Activated CD4-positive, alpha-beta T cell treated with anti-CD3 and anti-CD28 coated beads, Interleukin-2, amount 10 ng/mL, durations not matched to agents 7 days and 5 days (primary cell): ENCODE measurements around the gene BAZ1B. TPM values are rescaled to one million over a fixed set of nuclear protein-coding genes. Genes with fewer than 3 reads are reported as not detected.
"Not testable (repeated sequence)": the region's sequence is repeated elsewhere in the genome, so short reads cannot be mapped to it uniquely, and the experiment has no call there.

Experiments used
- CTCF ChIA-PET: fragments of 350-600 bp; sonication (Branson Sonifier 250); formaldehyde crosslinking; loops from one replicate; lab custom pipeline; 2021; ENCODE audit warnings: antibody characterized with exemption; lab: Charles Lee
- POLR2A ChIA-PET: fragments of 350-600 bp; sonication (Branson Sonifier 250); formaldehyde crosslinking; loops from one replicate; lab custom pipeline; 2021; ENCODE audit warnings: antibody characterized with exemption; lab: Charles Lee
- DNase-seq: peaks from one replicate; pipeline ENCODE4 v3.0.0-alpha.2; 2020
- H3K27ac Mint-ChIP-seq: one replicate; pipeline ENCODE4 v1.8.0; 2021; ENCODE audit warnings: mild to moderate bottlenecking, moderate library complexity, mixed read lengths
- H3K27me3 Mint-ChIP-seq: one replicate; pipeline ENCODE4 v1.8.0; 2021; ENCODE audit warnings: mixed read lengths
- H3K36me3 Mint-ChIP-seq: one replicate; pipeline ENCODE4 v1.8.0; 2021; ENCODE audit warnings: low read depth, mixed read lengths
- H3K4me1 Mint-ChIP-seq: one replicate; pipeline ENCODE4 v1.8.0; 2021; ENCODE audit warnings: mixed read lengths
- H3K4me3 Mint-ChIP-seq: one replicate; pipeline ENCODE4 v1.8.0; 2021; ENCODE audit warnings: mild to moderate bottlenecking, moderate library complexity, mixed read lengths
- H3K9me3 Mint-ChIP-seq: one replicate; pipeline ENCODE4 v1.8.0; 2021; ENCODE audit warnings: mixed read lengths
- total RNA-seq, 2 experiments: library from RNA; stranded (reverse); gene quantifications; one replicate each; pipeline ENCODE4 v1.2.3, GENCODE V29; 2021

The BAZ1B gene
- total RNA-seq, 2 experiments from 2014 or later = 96.5 to 103 TPM

- Mint-ChIP-seq H3K27me3 (peaks cover 3% of the 10 kb centered on the region), H3K27ac (no peak overlapping the region), H3K9me3 (no peaks in the 10 kb centered on the region), H3K4me3 (no peak overlapping the region), H3K4me1 (peaks cover 6% of the 10 kb centered on the region), H3K36me3 (no peaks in the 10 kb centered on the region)
- ChIA-PET CTCF (no interaction called here), POLR2A (no interaction called here)
- no peak for DNase-seq
These were observed 93.9 kb downstream of the BAZ1B start for GRCh38 chr7:73427902-73428787.

GRCh38 chr7:73426016-73426415, 96.1 kb downstream of the BAZ1B start:
- no peak for DNase-seq
- peaks cover 6% of the 10 kb centered on the region for H3K4me1 Mint-ChIP-seq
- H3K36me3 Mint-ChIP-seq = no peaks in the 10 kb centered on the region
- H3K9me3 Mint-ChIP-seq = no peaks in the 10 kb centered on the region
- POLR2A ChIA-PET = no interaction called here
- H3K27ac Mint-ChIP-seq = no peak overlapping the region
- H3K4me3 Mint-ChIP-seq = no peak overlapping the region
- H3K27me3 Mint-ChIP-seq = peaks cover 3% of the 10 kb centered on the region
- CTCF ChIA-PET = interaction anchor here (1.0 kb wide), 1 partner anchor 9 kb away, joined by 3 read pairs; no protein-coding TSS in a partner anchor

GRCh38 chr7:73425356-73425983, 96.6 kb downstream of the BAZ1B start:
- peaks cover 3% of the 10 kb centered on the region for H3K27me3 Mint-ChIP-seq
- ChIA-PET CTCF (interaction anchor here (0.6 kb wide), 2 partner anchors 21 to 67 kb away, joined by 4 to 5 read pairs; no protein-coding TSS in a partner anchor), POLR2A (no interaction called here)
- no peak for DNase-seq
- no peaks in the 10 kb centered on the region for H3K9me3 Mint-ChIP-seq
- H3K4me1 Mint-ChIP-seq = peaks cover 6% of the 10 kb centered on the region
- H3K27ac Mint-ChIP-seq = no peak overlapping the region
- H3K4me3 Mint-ChIP-seq = no peak overlapping the region
- H3K36me3 Mint-ChIP-seq = no peaks in the 10 kb centered on the region

GRCh38 chr7:73424489-73424885, 97.6 kb downstream of the BAZ1B start:
- peaks cover 6% of the 10 kb centered on the region for H3K4me1 Mint-ChIP-seq
- no peaks in the 10 kb centered on the region for H3K36me3 Mint-ChIP-seq
- no peaks in the 10 kb centered on the region for H3K9me3 Mint-ChIP-seq
- DNase-seq = no peak
- H3K27ac Mint-ChIP-seq = no peak overlapping the region
- H3K27me3 Mint-ChIP-seq = peaks cover 3% of the 10 kb centered on the region
- ChIA-PET POLR2A (no interaction called here), CTCF (interaction anchor here (0.6 kb wide), 1 partner anchor 20 kb away, joined by 4 read pairs; no protein-coding TSS in a partner anchor)
- no peak overlapping the region for H3K4me3 Mint-ChIP-seq

GRCh38 chr7:73423519-73424488, 98.3 kb downstream of the BAZ1B start:
- Mint-ChIP-seq H3K4me3 (no peak overlapping the region), H3K36me3 (no peaks in the 10 kb centered on the region), H3K27me3 (peaks cover 3% of the 10 kb centered on the region), H3K27ac (no peak overlapping the region), H3K9me3 (no peaks in the 10 kb centered on the region), H3K4me1 (peaks cover 6% of the 10 kb centered on the region)
- ChIA-PET POLR2A (no interaction called here), CTCF (no interaction called here)
- no peak for DNase-seq

GRCh38 chr7:73420610-73421009, 101.5 kb downstream of the BAZ1B start:
- H3K9me3 Mint-ChIP-seq, H3K36me3 Mint-ChIP-seq, H3K4me1 Mint-ChIP-seq, H3K4me3 Mint-ChIP-seq, POLR2A ChIA-PET, DNase-seq, H3K27me3 Mint-ChIP-seq: not testable (repeated sequence)
- CTCF ChIA-PET = interaction anchor here (0.6 kb wide), 1 partner anchor 116 kb away, joined by 5 read pairs; no protein-coding TSS in a partner anchor
- peak overlapping the region; percentile 15 for H3K27ac Mint-ChIP-seq

- CTCF ChIA-PET, POLR2A ChIA-PET: not testable (repeated sequence)
These were observed 102.1 kb downstream of the BAZ1B start for GRCh38 chr7:73420016-73420415.

GRCh38 chr7:73418113-73418703, 103.9 kb downstream of the BAZ1B start:
- Mint-ChIP-seq H3K27me3 (no peaks in the 10 kb centered on the region), H3K36me3 (no peaks in the 10 kb centered on the region), H3K4me1 (peaks cover 5% of the 10 kb centered on the region), H3K27ac (no peak overlapping the region), H3K4me3 (no peak overlapping the region), H3K9me3 (no peaks in the 10 kb centered on the region)
- ChIA-PET CTCF (no interaction called here), POLR2A (no interaction called here)
- DNase-seq = no peak

More at GRCh38 chr7:73420016-73420415, 102.1 kb downstream of the BAZ1B start:
- H3K27me3 Mint-ChIP-seq, DNase-seq, H3K27ac Mint-ChIP-seq, H3K9me3 Mint-ChIP-seq, H3K36me3 Mint-ChIP-seq, H3K4me1 Mint-ChIP-seq, H3K4me3 Mint-ChIP-seq: not testable (repeated sequence)

- H3K27me3 Mint-ChIP-seq, CTCF ChIA-PET, H3K4me1 Mint-ChIP-seq, H3K9me3 Mint-ChIP-seq, H3K4me3 Mint-ChIP-seq, H3K36me3 Mint-ChIP-seq, H3K27ac Mint-ChIP-seq, POLR2A ChIA-PET, DNase-seq: not testable (repeated sequence)
These were observed 111.5 kb downstream of the BAZ1B start for GRCh38 chr7:73410541-73411131.

- CTCF ChIA-PET = interaction anchor here (0.6 kb wide), 1 partner anchor 20 kb away, joined by 4 read pairs; no protein-coding TSS in a partner anchor
- H3K4me3 Mint-ChIP-seq, POLR2A ChIA-PET, H3K9me3 Mint-ChIP-seq, H3K27ac Mint-ChIP-seq, DNase-seq, H3K36me3 Mint-ChIP-seq, H3K27me3 Mint-ChIP-seq, H3K4me1 Mint-ChIP-seq: not testable (repeated sequence)
These were observed 117.2 kb downstream of the BAZ1B start for GRCh38 chr7:73404860-73405259.

GRCh38 chr7:73399185-73400050, 122.7 kb downstream of the BAZ1B start:
- H3K4me3 Mint-ChIP-seq, POLR2A ChIA-PET, H3K36me3 Mint-ChIP-seq, H3K9me3 Mint-ChIP-seq, H3K4me1 Mint-ChIP-seq, H3K27me3 Mint-ChIP-seq: not testable (repeated sequence)
- DNase-seq = peak; percentile 51
- CTCF ChIA-PET = interaction anchor here (1.2 kb wide), 2 partner anchors 8 to 74 kb away, joined by 3 read pairs; no protein-coding TSS in a partner anchor
- H3K27ac Mint-ChIP-seq = peak overlapping the region; percentile 84
